ENCODE results near the gene SHMT2. TPM values are rescaled to one million over a fixed set of nuclear protein-coding genes. Genes with fewer than 3 reads are reported as not detected.

Gene SHMT2
- total RNA-seq, 2 donors from 2014 or later: 47.7 to 77.5 TPM

DNA sequence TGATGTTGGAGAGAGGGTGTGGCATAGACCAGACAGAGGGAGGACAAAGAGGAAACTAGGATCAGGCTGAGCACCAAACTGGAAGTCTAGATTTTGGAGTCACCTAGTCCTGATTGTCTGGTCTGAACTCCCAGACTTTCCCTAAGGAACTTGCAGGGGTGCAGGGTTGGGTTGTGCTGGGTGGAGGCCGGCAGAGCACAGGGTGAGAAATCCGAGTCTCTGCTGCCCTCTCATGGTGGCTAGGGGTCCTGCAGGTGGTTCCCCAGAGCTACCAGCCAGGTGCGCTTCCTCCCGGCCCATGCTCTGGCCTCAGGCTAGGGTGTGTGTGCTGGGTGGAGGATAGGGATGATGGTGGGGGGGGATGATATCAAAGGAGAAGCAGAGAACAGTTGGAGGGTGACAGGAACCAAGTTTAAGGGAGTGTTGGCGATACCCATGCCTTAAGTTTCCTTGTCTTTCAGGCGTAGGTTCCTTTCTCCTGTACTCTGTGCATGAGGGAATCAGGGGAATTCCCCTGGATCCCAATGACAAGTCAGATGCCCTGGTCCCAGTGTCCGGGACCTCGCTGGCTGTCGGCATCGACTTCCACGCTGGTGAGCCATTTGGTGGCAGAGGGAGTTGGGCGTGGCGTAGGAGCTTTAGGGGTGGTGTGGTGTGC is 46.5 kb upstream of the SHMT2 start:
- Histone ChIP-seq H3K36me3 (replicated peaks in 1 of 2; ENCODE audit: insufficient read depth in 1 of 2, low read depth in 2 of 2) (no peaks in the 10 kb centered on the region), H3K27me3 (no peaks in the 10 kb centered on the region), H3K4me1 (no peaks in the 10 kb centered on the region), H3K27ac (no peak overlapping the region), H3K4me3 (no peak overlapping the region), H3K9me3 (no peaks in the 10 kb centered on the region)
- intact Hi-C loops (cut with DNase I): no loop called here
- DNase-seq (peak; percentile 81 to 89 (median 86)), ATAC-seq (peak; percentile 93)
- WGBS, 2 donors: 33 to 42% methylated on average over 13 of the region's 13 CpGs
- TF ChIP-seq, protein P1, sequence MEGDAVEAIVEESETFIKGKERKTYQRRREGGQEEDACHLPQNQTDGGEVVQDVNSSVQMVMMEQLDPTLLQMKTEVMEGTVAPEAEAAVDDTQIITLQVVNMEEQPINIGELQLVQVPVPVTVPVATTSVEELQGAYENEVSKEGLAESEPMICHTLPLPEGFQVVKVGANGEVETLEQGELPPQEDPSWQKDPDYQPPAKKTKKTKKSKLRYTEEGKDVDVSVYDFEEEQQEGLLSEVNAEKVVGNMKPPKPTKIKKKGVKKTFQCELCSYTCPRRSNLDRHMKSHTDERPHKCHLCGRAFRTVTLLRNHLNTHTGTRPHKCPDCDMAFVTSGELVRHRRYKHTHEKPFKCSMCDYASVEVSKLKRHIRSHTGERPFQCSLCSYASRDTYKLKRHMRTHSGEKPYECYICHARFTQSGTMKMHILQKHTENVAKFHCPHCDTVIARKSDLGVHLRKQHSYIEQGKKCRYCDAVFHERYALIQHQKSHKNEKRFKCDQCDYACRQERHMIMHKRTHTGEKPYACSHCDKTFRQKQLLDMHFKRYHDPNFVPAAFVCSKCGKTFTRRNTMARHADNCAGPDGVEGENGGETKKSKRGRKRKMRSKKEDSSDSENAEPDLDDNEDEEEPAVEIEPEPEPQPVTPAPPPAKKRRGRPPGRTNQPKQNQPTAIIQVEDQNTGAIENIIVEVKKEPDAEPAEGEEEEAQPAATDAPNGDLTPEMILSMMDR (IDR thresholded peaks at IDR 0.05): peak; percentile 75 to 93 (median 89)
- TF ChIP-seq POLR2A (IDR thresholded peaks at IDR 0.05): no peak

DNA sequence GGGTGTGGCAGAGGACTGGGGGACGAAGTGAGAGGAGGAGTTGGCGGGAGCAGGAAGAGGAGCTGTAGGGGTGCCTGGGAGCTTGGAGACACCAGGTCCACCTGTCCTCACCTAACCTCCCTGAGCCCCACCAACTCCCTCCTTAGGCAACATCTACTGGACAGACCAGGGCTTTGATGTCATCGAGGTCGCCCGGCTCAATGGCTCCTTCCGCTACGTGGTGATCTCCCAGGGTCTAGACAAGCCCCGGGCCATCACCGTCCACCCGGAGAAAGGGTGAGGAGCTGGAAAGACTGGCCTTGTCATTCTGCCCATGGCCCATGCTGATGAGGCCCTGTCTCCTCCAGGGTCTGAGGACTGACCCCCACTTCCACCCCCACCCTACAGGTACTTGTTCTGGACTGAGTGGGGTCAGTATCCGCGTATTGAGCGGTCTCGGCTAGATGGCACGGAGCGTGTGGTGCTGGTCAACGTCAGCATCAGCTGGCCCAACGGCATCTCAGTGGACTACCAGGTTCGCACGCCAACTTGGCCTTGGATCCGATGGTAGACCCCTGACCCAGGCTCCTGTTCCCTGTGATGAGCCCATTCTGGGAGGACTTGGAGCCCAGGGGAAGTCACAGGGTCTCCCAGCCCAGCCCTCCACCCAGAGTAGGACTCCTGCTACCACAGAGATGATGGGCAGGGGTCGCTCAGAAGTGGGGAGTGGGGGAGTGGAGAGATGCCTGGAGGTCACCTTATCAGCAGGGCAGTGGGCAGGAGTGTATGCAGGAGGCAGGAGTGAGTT is 45.4 kb upstream of the SHMT2 start:
- WGBS, 2 donors: 88 to 90% methylated on average over 17 to 22 of the region's 22 CpGs
- DNase-seq (no peak), ATAC-seq (no peak)
- Histone ChIP-seq H3K4me3 (no peak overlapping the region), H3K4me1 (no peaks in the 10 kb centered on the region), H3K27me3 (no peaks in the 10 kb centered on the region), H3K9me3 (no peaks in the 10 kb centered on the region), H3K36me3 (replicated peaks in 1 of 2; ENCODE audit: insufficient read depth in 1 of 2, low read depth in 2 of 2) (no peaks in the 10 kb centered on the region), H3K27ac (no peak overlapping the region)
- TF ChIP-seq, protein P1 (IDR thresholded peaks at IDR 0.05): no peak
- TF ChIP-seq POLR2A (IDR thresholded peaks at IDR 0.05): no peak
- intact Hi-C loops (cut with DNase I): no loop called here

DNA sequence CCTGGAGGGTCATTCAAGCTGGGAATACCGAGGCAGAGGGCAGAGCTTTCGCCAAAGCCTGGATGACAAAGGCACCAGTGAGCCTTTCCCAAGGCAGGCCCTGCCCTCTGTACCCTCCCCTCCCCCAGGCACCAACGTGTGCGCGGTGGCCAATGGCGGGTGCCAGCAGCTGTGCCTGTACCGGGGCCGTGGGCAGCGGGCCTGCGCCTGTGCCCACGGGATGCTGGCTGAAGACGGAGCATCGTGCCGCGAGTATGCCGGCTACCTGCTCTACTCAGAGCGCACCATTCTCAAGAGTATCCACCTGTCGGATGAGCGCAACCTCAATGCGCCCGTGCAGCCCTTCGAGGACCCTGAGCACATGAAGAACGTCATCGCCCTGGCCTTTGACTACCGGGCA is 44.1 kb upstream of the SHMT2 start:
- Histone ChIP-seq H3K27ac (no peak overlapping the region), H3K4me3 (no peak overlapping the region), H3K27me3 (no peaks in the 10 kb centered on the region), H3K9me3 (no peaks in the 10 kb centered on the region), H3K36me3 (replicated peaks in 1 of 2; ENCODE audit: insufficient read depth in 1 of 2, low read depth in 2 of 2) (no peaks in the 10 kb centered on the region), H3K4me1 (no peaks in the 10 kb centered on the region)
- WGBS, 2 donors: 88 to 92% methylated on average over 16 to 25 of the region's 25 CpGs
- no peak for TF ChIP-seq POLR2A (IDR thresholded peaks at IDR 0.05)
- TF ChIP-seq, protein P1 (IDR thresholded peaks at IDR 0.05): no peak
- intact Hi-C loops (cut with DNase I): no loop called here
- no peak for DNase-seq
- no peak for ATAC-seq

DNA sequence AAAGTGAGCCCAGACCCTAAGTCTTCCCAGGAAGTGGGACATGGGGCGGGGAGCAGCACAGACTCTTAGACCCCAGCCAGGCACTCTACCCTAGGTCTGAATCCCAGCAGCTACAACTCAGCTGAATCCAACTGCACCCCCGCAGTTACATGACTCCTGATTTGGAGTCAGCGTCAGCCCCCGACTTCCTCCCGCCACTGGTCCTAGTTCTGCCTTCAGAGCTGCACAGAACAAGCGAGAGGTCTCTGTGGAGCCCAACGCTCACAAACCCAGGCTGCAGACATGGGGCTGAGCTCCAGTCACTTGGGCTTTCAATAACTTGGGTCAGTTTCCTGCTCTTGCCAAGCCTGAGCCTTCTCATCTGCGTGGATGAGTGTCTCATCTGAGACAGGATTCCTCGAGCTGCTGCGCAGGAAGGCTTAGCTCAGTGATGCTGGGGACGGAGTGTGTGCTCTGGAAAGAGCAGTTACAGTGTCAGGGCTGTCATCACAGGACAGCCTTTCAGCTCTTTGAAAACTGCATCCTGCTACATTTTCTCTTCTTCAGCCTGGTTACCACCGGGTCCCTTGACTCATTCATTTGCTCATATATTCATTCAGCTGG is 43.5 kb upstream of the SHMT2 start:
- WGBS, 2 donors: 90 to 92% methylated on average over 11 to 12 of the region's 12 CpGs
- no peak overlapping the region for H3K4me3 ChIP-seq
- no peaks in the 10 kb centered on the region for H3K4me1 ChIP-seq
- TF ChIP-seq POLR2A (IDR thresholded peaks at IDR 0.05): no peak
- TF ChIP-seq, protein P1 (IDR thresholded peaks at IDR 0.05): no peak
- DNase-seq (no peak), ATAC-seq (no peak)
- no peaks in the 10 kb centered on the region for H3K27me3 ChIP-seq
- H3K27ac ChIP-seq: no peak overlapping the region
- no peaks in the 10 kb centered on the region for H3K36me3 ChIP-seq (replicated peaks in 1 of 2; ENCODE audit: insufficient read depth in 1 of 2, low read depth in 2 of 2)
- intact Hi-C loops (cut with DNase I): no loop called here
- H3K9me3 ChIP-seq: no peaks in the 10 kb centered on the region
